H1 (cell line): Measurements from ENCODE around the gene ALS2CL. TPM values are rescaled to one million over a fixed set of nuclear protein-coding genes. Genes with fewer than 3 reads are reported as not detected.

Experiments used
- CHD7 ChIP-seq: fragments of 300-600 bp; sonication (generic); IDR thresholded peaks from 2 replicates; pipeline ENCODE4 v1.7.1; 2012; ENCODE audit warnings: low read length, moderate library complexity, mild to moderate bottlenecking, inconsistent platforms; ENCODE audit not compliant: insufficient replicate concordance
- EZH2 ChIP-seq: fragments of 200-600 bp; sonication (generic); IDR thresholded peaks from 2 replicates; pipeline ENCODE4 v1.7.1; 2012; ENCODE audit warnings: low read depth, mild to moderate bottlenecking, moderate library complexity, low read length, inconsistent platforms; ENCODE audit not compliant: severe bottlenecking
- SUZ12 ChIP-seq: fragments of 200-600 bp; sonication (generic); IDR thresholded peaks from 2 replicates; pipeline ENCODE4 v1.6.1; 2012; ENCODE audit warnings: mild to moderate bottlenecking, inconsistent platforms, low read length, moderate library complexity, mixed read lengths
- polyA plus RNA-seq, 7 experiments: library from polyadenylated mRNA; depleted of rRNA in 3 of 7; stranded (reverse) in 5 of 7; unstranded in 2 of 7; fragments of >200 nt in 5 of 7; fragments of 200-250 nt in 2 of 7; gene quantifications; 1 replicate in 5 of 7; 2 replicates in 1 of 7; 4 replicates in 1 of 7; pipeline versions ENCODE4 v1.2.1 to v1.2.3, GENCODE V29; 2011 to 2013; ENCODE audit warnings: missing spikeins in 2 of 7, mixed read lengths in 2 of 7
- total RNA-seq: library from RNA; stranded (reverse); fragmentation: NEBNext Ultra II Directional; extraction: Animal tissue kit (Norgen Biotek cat#: 25700); gene quantifications from 2 replicates; pipeline ENCODE4 v1.2.1, GENCODE V29; 2021

Gene ALS2CL
- total and polyA plus RNA-seq, 2 of the 8 experiments (the other 6 are each of a cell fraction or from before 2014, with no cell fraction given), result 4.8 to 5.4 TPM

DNA sequence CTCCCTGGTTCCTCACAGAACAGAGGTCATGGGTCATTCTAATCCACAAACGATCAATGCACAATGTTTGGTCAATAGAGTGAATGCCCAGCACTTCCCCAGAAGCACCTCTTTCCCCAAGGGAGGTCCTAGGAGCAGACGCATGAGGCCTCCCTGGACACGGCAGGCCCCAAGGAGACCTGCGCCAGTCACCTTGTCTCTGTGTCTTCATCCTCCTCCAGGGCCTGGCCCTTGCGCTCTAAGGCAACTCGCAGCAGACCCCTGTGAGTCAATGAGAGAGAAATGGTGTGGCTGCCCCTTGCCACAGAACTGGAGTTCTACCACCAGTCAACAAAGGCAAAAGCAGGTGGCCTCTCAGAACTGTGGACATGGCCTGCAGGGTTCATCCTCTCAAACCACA, 18.1 kb downstream of the ALS2CL start (continued):
- no peak for TF ChIP-seq CHD7
- TF ChIP-seq SUZ12, result no peak
- TF ChIP-seq EZH2, result no peak
